H1 (cell line): ENCODE data around the gene STT3A. TPM values are rescaled to one million over a fixed set of nuclear protein-coding genes. Genes with fewer than 3 reads are reported as not detected.

ENCODE experiments used
- CTCF ChIA-PET: fragments of 300-600 bp; sonication (Branson Sonifier 250); formaldehyde crosslinking; loops from one replicate; lab custom pipeline; 2021; ENCODE audit not compliant: partially characterized antibody; lab: Charles Lee
- POLR2A ChIA-PET: fragments of 300-600 bp; sonication (Branson Sonifier 250); formaldehyde crosslinking; loops from one replicate; lab custom pipeline; 2021; ENCODE audit warnings: inconsistent platforms; ENCODE audit not compliant: partially characterized antibody; lab: Charles Lee
- DNase-seq, 2 experiments: peaks; one replicate each; pipeline versions ENCODE4 v3.0.0 to v3.0.0-alpha.2; 2010 to 2022; ENCODE audit warnings: low spot score in 2 of 2, low read depth in 1 of 2, mixed read lengths in 1 of 2
- FAIRE-seq: peaks from 2 replicates; lab custom pipeline; 2011; peaks lifted over from hg19 to GRCh38; lab: Jason Lieb, UNC
- H2AFZ ChIP-seq: 2 replicates; pipeline ENCODE4 v1.8.1; 2012; ENCODE audit warnings: low read length, inconsistent platforms
- H2AK5ac ChIP-seq: 2 replicates; pipeline ENCODE4 v1.6.1; 2013; ENCODE audit warnings: low read depth, low read length
- H2BK120ac ChIP-seq: replicated peaks from 2 replicates; pipeline ENCODE3; 2013; ENCODE audit warnings: low read depth, low read length, inconsistent platforms
- H2BK12ac ChIP-seq: 2 replicates; pipeline ENCODE4 v1.6.1; 2013; ENCODE audit warnings: low read depth, low read length
- H2BK15ac ChIP-seq: 2 replicates; pipeline ENCODE4 v1.6.1; 2013; ENCODE audit warnings: low read length
- H2BK20ac ChIP-seq: 2 replicates; pipeline ENCODE4 v1.6.1; 2013; ENCODE audit warnings: low read length
- H2BK5ac ChIP-seq: 2 replicates; pipeline ENCODE4 v1.6.1; 2013; ENCODE audit warnings: low read depth, low read length
- H3K14ac ChIP-seq: 2 replicates; pipeline ENCODE4 v1.6.1; 2013; ENCODE audit warnings: inconsistent platforms; ENCODE audit not compliant: insufficient read length
- H3K18ac ChIP-seq: 2 replicates; pipeline ENCODE4 v1.6.1; 2013; ENCODE audit warnings: low read length; ENCODE audit errors: extremely low read depth
- H3K23ac ChIP-seq: 2 replicates; pipeline ENCODE4 v1.6.1; 2013; ENCODE audit warnings: inconsistent platforms; ENCODE audit not compliant: insufficient read length
- H3K23me2 ChIP-seq: 2 replicates; pipeline ENCODE4 v1.6.1; 2013; ENCODE audit warnings: low read depth, low read length
- H3K27ac ChIP-seq: 2 replicates; pipeline ENCODE4 v1.6.1; 2011; ENCODE audit warnings: low read depth, low read length, inconsistent platforms
- H3K27me3 ChIP-seq, 4 experiments: replicated peaks in 1 of 4; 1 replicate in 1 of 4; 2 replicates in 3 of 4; pipeline versions ENCODE4 v1.6.1 to v1.8.1; 2011 to 2013; ENCODE audit warnings: low read length in 3 of 4, mild to moderate bottlenecking in 3 of 4, inconsistent platforms in 2 of 4, mixed read lengths in 2 of 4, moderate library complexity in 1 of 4; ENCODE audit not compliant: control insufficient read depth in 3 of 4, insufficient read depth in 3 of 4; ENCODE audit errors: extremely low read depth in 1 of 4
- H3K36me3 ChIP-seq, 4 experiments: 2 replicates each; pipeline versions ENCODE4 v1.6.1 to v1.8.1; 2011 to 2013; ENCODE audit warnings: mild to moderate bottlenecking in 4 of 4, low read length in 3 of 4, moderate library complexity in 2 of 4, control low read depth in 1 of 4, inconsistent platforms in 1 of 4; ENCODE audit not compliant: insufficient read depth in 4 of 4, control insufficient read depth in 2 of 4
- H3K4ac ChIP-seq: replicated peaks from 2 replicates; pipeline ENCODE3; 2013; ENCODE audit warnings: low read length, low read depth, mixed read lengths, inconsistent platforms; ENCODE audit not compliant: insufficient read length
- H3K4me1 ChIP-seq, 4 experiments: replicated peaks in 1 of 4; 1 replicate in 1 of 4; 2 replicates in 3 of 4; pipeline versions ENCODE4 v1.6.1 to v1.8.1; 2011 to 2013; ENCODE audit warnings: low read length in 3 of 4, inconsistent platforms in 2 of 4, mixed read lengths in 1 of 4; ENCODE audit not compliant: insufficient read depth in 4 of 4, control insufficient read depth in 3 of 4
- H3K4me2 ChIP-seq, 2 experiments: 2 replicates each; pipeline versions ENCODE4 v1.6.1 to v1.8.1; 2011 to 2013; ENCODE audit warnings: low read depth in 2 of 2, low read length in 2 of 2, control low read depth in 1 of 2, inconsistent platforms in 1 of 2, mild to moderate bottlenecking in 1 of 2; ENCODE audit not compliant: insufficient read depth in 1 of 2
- H3K4me3 ChIP-seq, 4 experiments: fragments of 200-600, 300-600 bp in 1 of 4; sonication (generic), shearing (Covaris generic), sonication (Bioruptor Twin) in 1 of 4; 2 replicates each; pipeline versions ENCODE4 v1.5.1 to v1.8.1; 2011 to 2016; ENCODE audit warnings: low read length in 4 of 4, low read depth in 3 of 4, control low read depth in 2 of 4, inconsistent platforms in 2 of 4, mild to moderate bottlenecking in 2 of 4, mixed read lengths in 1 of 4, moderate library complexity in 1 of 4; ENCODE audit not compliant: insufficient read depth in 2 of 4; ENCODE audit errors: extremely low read depth in 1 of 4
- H3K56ac ChIP-seq: replicated peaks from 2 replicates; pipeline ENCODE3; 2013; ENCODE audit warnings: low read depth, mild to moderate bottlenecking, mixed read lengths, low read length, inconsistent platforms; ENCODE audit not compliant: insufficient read length
- H3K79me1 ChIP-seq: 2 replicates; pipeline ENCODE4 v1.6.1; 2013; ENCODE audit warnings: low read depth, low read length, control low read depth
- H3K79me2 ChIP-seq, 2 experiments: 2 replicates each; pipeline versions ENCODE4 v1.6.1 to v1.8.1; 2012 to 2013; ENCODE audit warnings: low read length in 2 of 2, mild to moderate bottlenecking in 2 of 2, inconsistent platforms in 1 of 2; ENCODE audit not compliant: insufficient read depth in 2 of 2, control insufficient read depth in 1 of 2
- H3K9ac ChIP-seq, 4 experiments: replicated peaks in 1 of 4; 1 replicate in 1 of 4; 2 replicates in 3 of 4; pipeline versions ENCODE4 v1.6.1 to v1.8.1; 2011 to 2013; ENCODE audit warnings: low read depth in 3 of 4, low read length in 3 of 4, control low read depth in 2 of 4, mild to moderate bottlenecking in 2 of 4, moderate library complexity in 2 of 4, inconsistent platforms in 1 of 4; ENCODE audit errors: extremely low read depth in 1 of 4
- H3K9me3 ChIP-seq, 2 experiments: 2 replicates each; pipeline versions ENCODE4 v1.6.1 to v1.8.1; 2012 to 2013; ENCODE audit warnings: mild to moderate bottlenecking in 2 of 2, moderate library complexity in 2 of 2, control low read depth in 1 of 2, inconsistent platforms in 1 of 2, low read depth in 1 of 2, low read length in 1 of 2, mixed read lengths in 1 of 2; ENCODE audit not compliant: insufficient read depth in 2 of 2
- H4K20me1 ChIP-seq, 2 experiments: replicated peaks in 1 of 2; 2 replicates each; pipeline versions ENCODE3 to v1.8.1; 2011 to 2013; ENCODE audit warnings: inconsistent platforms in 2 of 2, low read length in 2 of 2, mild to moderate bottlenecking in 1 of 2; ENCODE audit not compliant: insufficient read depth in 2 of 2, control insufficient read depth in 1 of 2
- H4K5ac ChIP-seq: 2 replicates; pipeline ENCODE4 v1.6.1; 2013; ENCODE audit warnings: low read length, low read depth, mixed read lengths, inconsistent platforms; ENCODE audit not compliant: insufficient read length
- H4K8ac ChIP-seq: 2 replicates; pipeline ENCODE4 v1.8.0; 2013; ENCODE audit warnings: mild to moderate bottlenecking, moderate library complexity, low read length, inconsistent platforms; ENCODE audit not compliant: insufficient read depth; ENCODE audit errors: extremely low read depth
- H4K91ac ChIP-seq: replicated peaks from 2 replicates; pipeline ENCODE3; 2013; ENCODE audit warnings: low read length, mixed read lengths, inconsistent platforms; ENCODE audit not compliant: insufficient read length
- CEBPB ChIP-seq: IDR thresholded peaks from 2 replicates; pipeline ENCODE4 v1.6.1; 2012; ENCODE audit warnings: low read depth, low read length
- CHD1 ChIP-seq: IDR thresholded peaks from 2 replicates; pipeline ENCODE4 v1.6.1; 2012; ENCODE audit warnings: low read depth, low read length, improper control_type of control experiment
- NANOG ChIP-seq: IDR thresholded peaks from 2 replicates; pipeline ENCODE4 v1.6.1; 2011; ENCODE audit warnings: low read length, low read depth, mild to moderate bottlenecking, inconsistent platforms; ENCODE audit not compliant: insufficient read depth, poor library complexity, severe bottlenecking
- POU5F1 ChIP-seq: IDR thresholded peaks from 2 replicates; pipeline ENCODE4 v1.6.1; 2011; ENCODE audit warnings: low read depth, mild to moderate bottlenecking, low read length, moderate library complexity
- RXRA ChIP-seq: IDR thresholded peaks from 2 replicates; pipeline ENCODE4 v1.6.1; 2011; ENCODE audit warnings: low read depth, mild to moderate bottlenecking, low read length, moderate library complexity; ENCODE audit not compliant: insufficient read depth
- SIRT6 ChIP-seq: IDR thresholded peaks from one replicate; pipeline ENCODE4 v1.7.1; 2012; ENCODE audit warnings: low read length, inconsistent platforms
- WGBS, 2 experiments: shearing (Covaris generic) in 1 of 2; methylation state at CpG; one replicate each; pipeline versions ENCODE4 v1.1.6 to v1.1.7; 2013 to 2015; ENCODE audit warnings: low lambda C conversion rate in 2 of 2, mixed read lengths in 2 of 2, inconsistent platforms in 1 of 2, low coverage in 1 of 2, missing lambda C conversion rate in 1 of 2; ENCODE audit not compliant: insufficient replicate concordance in 2 of 2, insufficient coverage in 1 of 2, insufficient read length in 1 of 2; ENCODE audit errors: extremely low coverage in 1 of 2, missing lambda C conversion rate in 1 of 2; 5-methylcytosine and 5-hydroxymethylcytosine counted together
- polyA plus RNA-seq, 7 experiments: library from polyadenylated mRNA; depleted of rRNA in 3 of 7; stranded (reverse) in 5 of 7; unstranded in 2 of 7; fragments of >200 nt in 5 of 7; fragments of 200-250 nt in 2 of 7; gene quantifications; 1 replicate in 5 of 7; 2 replicates in 1 of 7; 4 replicates in 1 of 7; pipeline versions ENCODE4 v1.2.1 to v1.2.3, GENCODE V29; 2011 to 2013; ENCODE audit warnings: missing spikeins in 2 of 7, mixed read lengths in 2 of 7
- total RNA-seq: library from RNA; stranded (reverse); fragmentation: NEBNext Ultra II Directional; extraction: Animal tissue kit (Norgen Biotek cat#: 25700); gene quantifications from 2 replicates; pipeline ENCODE4 v1.2.1, GENCODE V29; 2021
- TF ChIP-seq, protein P1 (sequence below): IDR thresholded peaks from 2 replicates; pipeline ENCODE4 v1.6.1; 2011; ENCODE audit warnings: low read depth, mild to moderate bottlenecking, low read length; ENCODE audit not compliant: insufficient read depth
- TF ChIP-seq, protein P2 (sequence below): IDR thresholded peaks from 2 replicates; pipeline ENCODE4 v1.6.1; 2011; ENCODE audit warnings: low read length, improper control_type of control experiment

STT3A gene
- total and polyA plus RNA-seq, 2 of the 8 experiments (the other 6 are each of a cell fraction or from before 2014, with no cell fraction given), result 173 to 211 TPM

DNA sequence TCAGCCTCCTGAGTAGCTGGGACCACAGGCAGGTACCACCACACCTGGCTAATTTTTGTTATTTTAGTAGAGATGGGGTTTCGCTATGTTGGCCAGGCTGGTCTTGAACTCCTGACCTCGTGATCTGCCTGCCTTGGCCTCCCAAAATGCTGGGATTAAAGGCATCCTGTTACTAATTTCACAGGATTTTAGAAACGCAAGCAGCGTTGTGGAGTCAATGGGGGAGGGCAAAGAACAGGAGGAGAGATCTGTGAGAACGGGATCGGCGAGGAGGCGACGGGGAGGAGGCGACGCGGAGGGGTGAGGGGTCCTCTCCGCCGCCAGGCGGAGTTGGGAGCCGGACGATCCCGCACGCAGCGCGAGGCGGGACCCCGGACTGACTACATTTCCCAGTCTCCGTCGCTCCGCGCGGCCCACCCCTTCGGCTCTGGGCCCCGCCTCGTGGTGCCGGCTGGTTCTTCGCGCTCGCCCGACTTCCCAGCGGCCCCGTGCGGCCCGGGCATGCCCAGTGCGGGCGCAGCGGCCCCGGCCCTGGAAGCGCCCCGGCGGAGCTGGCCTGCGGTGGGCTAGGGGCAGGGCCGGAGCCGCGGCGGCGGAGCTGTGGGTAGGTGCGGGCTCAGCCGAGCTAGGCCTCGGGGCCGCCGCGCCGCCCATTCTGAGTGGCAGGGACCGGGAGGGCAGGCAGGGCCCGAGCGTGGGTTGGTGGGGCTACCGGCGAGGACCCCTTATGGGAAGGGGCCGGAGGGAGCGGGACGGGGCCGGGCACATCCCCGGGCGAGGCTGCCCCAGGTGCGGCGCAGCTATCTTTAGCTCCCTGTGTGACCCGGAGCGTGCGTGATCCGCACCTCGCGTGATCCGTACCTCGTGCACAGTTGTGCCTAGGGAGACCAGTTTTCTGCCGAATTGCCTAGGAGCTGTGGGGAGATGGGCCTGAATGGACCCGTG lies 23.4 kb upstream of the STT3A start, which contains the start of gene EI24:
Gene EI24 (plus strand): TSS at position 508 of the 945 bp plus-strand sequence. CDS start 3,051 bp downstream, outside the sequence.
- Histone ChIP-seq H3K9ac (peak within 1 kb of the TSS; percentile 84 to 87 (median 86)), H3K27me3 (no peaks in the 10 kb centered on the region), H3K56ac (peak within 1 kb of the TSS; percentile 35), H3K4me1 (peaks cover 2 to 10% (median 5%) of the 10 kb centered on the region in 4 experiments; a peak in 6 of 7 replicates), H3K79me2 (peaks cover 5 to 18% of the 10 kb centered on the region in 2 experiments; a peak in 3 of 4 replicates), H3K4me3 (peak within 1 kb of the TSS; percentile 69 to 99 (median 96)), H3K27ac (peak within 1 kb of the TSS; percentile 48), H2BK15ac (no peak within 1 kb of the TSS), H3K23me2 (peaks cover 6% of the 10 kb centered on the region), H3K18ac (peak within 1 kb of the TSS; percentile 87), H3K4me2 (peak within 1 kb of the TSS; percentile 82 to 97), H2BK5ac (peak within 1 kb of the TSS; percentile 75; the same call in 1 of the 2 replicates), H2AFZ (peak within 1 kb of the TSS; percentile 98), H3K4ac (peak within 1 kb of the TSS; percentile 9), H2BK20ac (no peak within 1 kb of the TSS), H3K23ac (no peak within 1 kb of the TSS), H2BK12ac (0 out of 2 replicates have a peak within 1 kb of the TSS, but pooled peaks have one; percentile 60), H4K5ac (peak within 1 kb of the TSS; percentile 24), H4K8ac (no peak within 1 kb of the TSS), H3K14ac (no peak within 1 kb of the TSS), H3K79me1 (peaks cover 3% of the 10 kb centered on the region; the same call in 1 of the 2 replicates), H2BK120ac (no peak within 1 kb of the TSS), H4K20me1 (peaks cover 0 to 4% of the 10 kb centered on the region in 2 experiments), H2AK5ac (no peak within 1 kb of the TSS), H3K9me3 (no peaks in the 10 kb centered on the region), H3K36me3 (peaks cover 3 to 17% (median 12%) of the 10 kb centered on the region in 4 experiments; a peak in 7 of 8 replicates), H4K91ac (peak within 1 kb of the TSS; percentile 47)
- 3% methylated on average over 49 of the region's 83 CpGs; no CpG with 5 or more reads in 1 of the 2 experiments for WGBS, 2 experiments
- no peak for FAIRE-seq
- DNase-seq, result peak; percentile 87 to 91
- ChIA-PET CTCF (interaction anchor here (0.7 to 2.0 kb wide), 21 partner anchors 9 to 224 kb away, joined by 3 to 8 read pairs (median 3); no protein-coding TSS in a partner anchor), POLR2A (interaction anchor here (0.5 to 4.5 kb wide), 12 partner anchors 9 to 601 kb away, joined by 3 to 28 read pairs (median 3); partner anchors contain the start of genes CHEK1, FEZ1 and STT3A)
- TF ChIP-seq CEBPB, result no peak
- no peak for TF ChIP-seq SIRT6
- TF ChIP-seq, protein P1, sequence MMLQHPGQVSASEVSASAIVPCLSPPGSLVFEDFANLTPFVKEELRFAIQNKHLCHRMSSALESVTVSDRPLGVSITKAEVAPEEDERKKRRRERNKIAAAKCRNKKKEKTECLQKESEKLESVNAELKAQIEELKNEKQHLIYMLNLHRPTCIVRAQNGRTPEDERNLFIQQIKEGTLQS, result no peak
- TF ChIP-seq CHD1, result no peak
- TF ChIP-seq RXRA, result no peak
- no peak for TF ChIP-seq NANOG
- no peak for TF ChIP-seq POU5F1
- TF ChIP-seq, protein P2, sequence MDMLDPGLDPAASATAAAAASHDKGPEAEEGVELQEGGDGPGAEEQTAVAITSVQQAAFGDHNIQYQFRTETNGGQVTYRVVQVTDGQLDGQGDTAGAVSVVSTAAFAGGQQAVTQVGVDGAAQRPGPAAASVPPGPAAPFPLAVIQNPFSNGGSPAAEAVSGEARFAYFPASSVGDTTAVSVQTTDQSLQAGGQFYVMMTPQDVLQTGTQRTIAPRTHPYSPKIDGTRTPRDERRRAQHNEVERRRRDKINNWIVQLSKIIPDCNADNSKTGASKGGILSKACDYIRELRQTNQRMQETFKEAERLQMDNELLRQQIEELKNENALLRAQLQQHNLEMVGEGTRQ, result no peak
